ENCODE data around the gene GAGE13.
"Not testable (repeated sequence)": the region's sequence is repeated elsewhere in the genome, so short reads cannot be mapped to it uniquely, and the experiment has no call there.

Gene GAGE13, protein sequence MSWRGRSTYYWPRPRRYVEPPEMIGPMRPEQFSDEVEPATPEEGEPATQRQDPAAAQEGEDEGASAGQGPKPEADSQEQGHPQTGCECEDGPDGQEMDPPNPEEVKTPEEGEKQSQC

GRCh38 chrX:49331282-49331681 lies at the start of gene GAGE13:
Gene GAGE13 (plus strand): TSS chrX:49331582. CDS start chrX:49332738, 1,156 bp downstream.
- not testable (repeated sequence) for DNase-seq

GRCh38 chrX:49282647-49283011 lies 48.8 kb upstream of the GAGE13 start:
- DNase-seq = peak in 3 of 56 donors; percentile 1 to 20 (median 3)

GRCh38 chrX:49284212-49284611 lies 47.2 kb upstream of the GAGE13 start:
- DNase-seq = no peak

GRCh38 chrX:49286136-49286535 lies 45.2 kb upstream of the GAGE13 start:
- DNase-seq = no peak

GRCh38 chrX:49286581-49286980 lies 44.8 kb upstream of the GAGE13 start:
- no peak for DNase-seq

DNA sequence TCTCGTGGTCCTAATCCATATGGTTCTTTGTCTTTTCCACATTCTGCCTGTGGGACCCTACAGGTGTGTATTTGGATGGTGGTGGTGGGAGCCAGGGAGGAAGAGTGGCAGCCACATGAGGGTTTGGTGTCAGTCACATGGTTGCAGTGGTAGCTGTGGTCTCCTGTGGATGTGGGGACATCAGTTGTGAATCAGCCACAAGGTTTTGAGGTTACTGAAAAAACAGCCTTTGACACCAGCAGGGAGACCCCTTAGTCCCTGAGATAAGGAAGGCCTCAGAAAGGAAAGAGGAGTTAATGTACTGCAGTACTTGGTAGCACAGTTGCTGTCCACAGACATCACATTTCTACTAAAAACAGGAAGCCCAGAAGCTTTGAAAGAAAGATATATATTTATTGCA lies 43.7 kb upstream of the GAGE13 start:
- no peak for DNase-seq

GRCh38 chrX:49290215-49290614 lies 41.2 kb upstream of the GAGE13 start:
- DNase-seq = no peak

GRCh38 chrX:49291615-49292337 lies 39.6 kb upstream of the GAGE13 start:
- peak in 23 of 56 donors; percentile 4 to 68 (median 11) for DNase-seq

DNA sequence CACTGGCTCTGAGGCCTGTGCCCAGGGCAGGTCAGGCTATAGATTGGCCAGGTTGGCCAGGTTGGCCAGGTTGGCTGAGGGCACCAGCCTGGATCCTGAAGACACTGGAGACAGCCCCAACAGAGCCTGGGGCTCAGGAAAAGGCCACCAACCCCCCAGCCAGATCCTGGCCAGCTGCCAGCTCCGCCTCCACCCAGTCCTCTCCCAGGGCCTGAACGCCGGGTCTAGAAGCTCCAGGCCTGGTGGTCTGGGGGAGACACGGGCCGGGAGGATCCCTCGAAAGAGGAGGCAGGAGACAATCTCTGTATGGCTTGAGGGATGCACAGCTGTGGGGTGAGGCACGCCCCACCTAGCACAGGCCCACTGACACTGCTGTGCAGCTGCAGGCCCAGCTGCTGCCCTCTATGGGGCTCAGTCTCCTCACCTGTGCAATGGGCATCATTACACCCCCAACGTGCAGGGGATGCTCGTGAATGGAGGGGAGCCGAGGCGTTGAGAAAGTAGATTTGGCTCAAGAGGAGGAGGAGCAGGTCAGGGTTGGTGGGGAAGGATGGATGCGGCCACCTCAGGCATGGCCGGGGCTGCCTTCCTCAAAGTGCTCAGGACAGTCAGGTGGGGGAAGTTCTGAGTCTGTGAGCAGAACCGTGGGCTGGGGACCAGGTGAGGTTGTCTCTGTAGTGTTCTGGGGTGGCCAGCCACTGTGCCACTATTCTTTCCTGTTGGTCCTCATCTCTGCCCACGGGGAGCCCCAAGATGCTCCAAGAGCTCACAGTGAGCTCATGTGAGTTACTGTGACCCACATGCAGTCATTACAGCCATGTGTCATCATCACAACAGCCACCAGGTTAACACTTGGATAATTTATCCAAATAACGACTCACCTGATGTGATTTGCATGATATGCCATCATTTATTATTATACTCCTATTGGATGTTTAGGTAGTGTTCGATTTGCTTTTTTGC lies 38.7 kb upstream of the GAGE13 start:
- no peak for DNase-seq

DNA sequence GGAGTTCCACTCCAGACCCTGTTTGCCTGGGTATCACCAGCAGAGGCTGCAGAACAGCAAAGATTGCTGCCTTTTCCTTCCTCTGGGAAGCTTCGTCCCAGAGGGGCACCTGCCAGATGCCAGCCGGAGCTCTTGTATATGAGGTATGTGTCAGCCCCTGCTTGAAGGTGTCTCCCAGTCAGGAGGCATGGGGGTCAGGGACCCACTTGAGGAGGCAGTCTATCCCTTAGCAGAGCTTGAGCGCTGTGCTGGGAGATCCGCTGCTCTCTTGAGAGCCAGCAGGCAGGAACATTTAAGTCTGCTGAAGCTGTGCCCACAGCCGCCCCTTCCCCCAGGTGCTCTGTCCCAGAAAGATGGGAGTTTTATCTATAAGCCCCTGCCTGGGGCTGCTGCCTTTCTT lies 32.1 kb upstream of the GAGE13 start:
- not testable (repeated sequence) for DNase-seq

DNA sequence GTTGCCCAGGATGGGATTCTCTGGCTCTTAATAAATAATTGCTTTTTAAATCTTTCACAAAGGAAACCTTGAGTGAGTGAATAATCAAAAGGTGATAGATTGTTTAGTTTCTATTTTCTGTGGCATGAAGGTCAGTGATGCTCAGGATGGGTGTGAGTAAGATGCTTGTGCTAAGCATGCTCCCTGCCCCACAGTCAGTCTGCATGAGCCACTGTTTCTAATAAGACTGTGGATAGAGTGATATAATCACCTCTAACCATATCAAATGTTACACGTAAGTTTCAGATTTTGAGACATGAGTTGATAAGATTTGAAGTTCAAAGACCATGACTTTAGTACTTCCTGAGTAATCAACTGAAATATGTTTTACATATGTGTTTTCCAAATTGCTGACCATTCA lies 30.7 kb upstream of the GAGE13 start:
- no peak for DNase-seq

DNA sequence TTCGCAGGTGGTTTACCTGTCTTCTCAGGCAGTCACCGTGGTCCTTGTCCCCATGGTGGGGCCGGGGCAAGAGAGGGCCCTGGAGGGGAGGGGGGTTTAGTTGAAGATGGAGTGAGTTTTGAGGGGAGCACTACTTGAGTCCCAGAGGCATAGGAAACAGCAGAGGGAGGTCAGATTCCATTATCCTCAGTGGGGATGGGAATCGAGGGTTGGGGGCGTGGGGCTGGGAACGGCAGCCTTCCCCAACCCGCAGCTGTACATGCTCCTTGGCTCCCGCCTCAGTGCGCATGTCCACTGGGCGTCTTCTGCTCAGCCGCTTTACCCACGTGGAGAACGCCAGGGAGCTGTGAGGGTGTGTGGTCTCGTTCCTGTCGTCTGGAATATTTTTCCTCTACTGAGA lies 28.0 kb upstream of the GAGE13 start, which contains the start of gene GAGE10:
TSS of gene GAGE10 (plus strand) at position 301 of the 400 bp plus-strand sequence. CDS start 1,214 bp downstream, outside the sequence.
- no peak for DNase-seq

- not testable (repeated sequence) for DNase-seq
Measured at GRCh38 chrX:49307775-49308174, 23.6 kb upstream of the GAGE13 start.

GRCh38 chrX:49308604-49309269 lies 22.6 kb upstream of the GAGE13 start:
- peak in 5 of 56 donors; percentile 0 to 11 (median 2) for DNase-seq

GRCh38 chrX:49309401-49309981 lies 21.9 kb upstream of the GAGE13 start:
- no peak for DNase-seq

DNA sequence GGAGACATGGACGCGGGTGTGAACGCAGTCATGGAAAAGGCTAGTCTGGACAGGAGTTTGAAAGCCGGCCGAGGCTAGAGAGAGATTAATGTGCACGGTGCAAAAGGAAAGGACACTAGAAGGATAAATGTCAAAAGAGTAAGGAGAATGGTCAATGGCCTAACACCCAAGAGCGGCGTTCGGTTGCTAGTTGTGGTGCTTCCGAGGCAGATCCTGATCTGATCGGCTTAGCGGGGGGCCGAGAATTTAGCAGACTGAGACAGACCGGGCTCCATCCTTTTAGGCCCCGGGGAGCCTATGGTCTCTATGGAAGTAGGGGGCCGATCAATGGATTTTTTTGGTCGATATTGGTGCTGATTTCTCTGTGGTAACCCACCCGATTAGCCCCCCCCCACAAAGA lies 21.0 kb upstream of the GAGE13 start:
- DNase-seq = no peak

- DNase-seq = no peak
Measured at GRCh38 chrX:49312176-49312575, 19.2 kb upstream of the GAGE13 start.

- no peak for DNase-seq
Measured at GRCh38 chrX:49316085-49316484, 15.3 kb upstream of the GAGE13 start.

DNA sequence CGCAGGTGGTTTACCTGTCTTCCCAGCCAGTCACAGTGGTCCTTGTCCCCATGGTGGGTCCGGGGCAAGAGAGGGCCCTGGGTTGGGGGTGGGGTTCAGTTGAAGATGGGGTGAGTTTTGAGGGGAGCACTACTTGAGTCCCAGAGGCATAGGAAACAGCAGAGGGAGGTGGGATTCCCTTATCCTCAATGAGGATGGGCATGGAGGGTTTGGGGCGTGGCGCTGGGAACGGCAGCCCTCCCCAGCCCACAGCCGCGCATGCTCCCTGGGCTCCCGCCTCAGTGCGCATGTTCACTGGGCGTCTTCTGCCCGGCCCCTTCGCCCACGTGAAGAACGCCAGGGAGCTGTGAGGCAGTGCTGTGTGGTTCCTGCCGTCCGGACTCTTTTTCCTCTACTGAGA lies 9.6 kb upstream of the GAGE13 start, which contains the start of gene GAGE12J:
TSS of gene GAGE12J (plus strand) at position 301 of the 400 bp plus-strand sequence. CDS start 1,157 bp downstream, outside the sequence.
- DNase-seq = not testable (repeated sequence)

GRCh38 chrX:49322266-49322665 lies 9.1 kb upstream of the GAGE13 start:
- DNase-seq = not testable (repeated sequence)

DNA sequence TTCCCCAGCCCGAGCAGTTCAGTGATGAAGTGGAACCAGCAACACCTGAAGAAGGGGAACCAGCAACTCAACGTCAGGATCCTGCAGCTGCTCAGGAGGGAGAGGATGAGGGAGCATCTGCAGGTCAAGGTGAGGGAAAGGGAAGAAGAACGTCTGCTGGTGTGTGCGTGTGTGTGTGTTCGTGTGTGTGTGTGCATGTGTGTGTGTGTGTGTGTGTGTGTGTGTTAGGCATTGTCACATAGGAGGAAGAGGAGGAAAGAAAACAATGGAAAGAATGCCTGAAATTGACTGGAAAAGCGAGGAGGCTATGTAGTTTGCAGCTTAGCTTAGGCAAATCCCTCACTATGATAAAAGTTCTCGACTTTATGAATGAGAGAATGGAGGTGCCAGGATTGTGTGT lies 7.6 kb upstream of the GAGE13 start:
- DNase-seq = not testable (repeated sequence)

Measured in nucleus accumbens (tissue), 56 donors.